ENCODE results near the gene DIAPH3.

- TF ChIP-seq CTCF (IDR thresholded peaks at IDR 0.05; ENCODE audit: low read depth, low read length) (no peak), EZH2phosphoT487 (IDR thresholded peaks at IDR 0.05; ENCODE audit: low read depth) (no peak)
Measured at GRCh38 chr13:59790626-59791025, 373.1 kb downstream of the DIAPH3 start.

Measured in OCI-LY3 (cell line).